22Rv1 (cell line): ENCODE results near the gene ETNK2.

ENCODE experiments used
- H3K27ac ChIP-seq: fragments of 450-650 bp; 2 replicates; pipeline ENCODE4 v1.5.1; 2017
- ZFX ChIP-seq: fragments of 450-650 bp; IDR thresholded peaks from 2 replicates; pipeline ENCODE4 v1.6.1; 2017; ENCODE audit warnings: antibody characterized with exemption, borderline replicate concordance
- TF ChIP-seq, protein P1 (sequence below): fragments of 450-650 bp; IDR thresholded peaks from 2 replicates; pipeline ENCODE4 v1.5.1; 2017; ENCODE audit warnings: mild to moderate bottlenecking

The ETNK2 gene

GRCh38 chr1:204188959-204189639 lies 37.3 kb upstream of the ETNK2 start:
- H3K27ac ChIP-seq, result no peak overlapping the region
- TF ChIP-seq ZFX, result no peak
- TF ChIP-seq, protein P1, sequence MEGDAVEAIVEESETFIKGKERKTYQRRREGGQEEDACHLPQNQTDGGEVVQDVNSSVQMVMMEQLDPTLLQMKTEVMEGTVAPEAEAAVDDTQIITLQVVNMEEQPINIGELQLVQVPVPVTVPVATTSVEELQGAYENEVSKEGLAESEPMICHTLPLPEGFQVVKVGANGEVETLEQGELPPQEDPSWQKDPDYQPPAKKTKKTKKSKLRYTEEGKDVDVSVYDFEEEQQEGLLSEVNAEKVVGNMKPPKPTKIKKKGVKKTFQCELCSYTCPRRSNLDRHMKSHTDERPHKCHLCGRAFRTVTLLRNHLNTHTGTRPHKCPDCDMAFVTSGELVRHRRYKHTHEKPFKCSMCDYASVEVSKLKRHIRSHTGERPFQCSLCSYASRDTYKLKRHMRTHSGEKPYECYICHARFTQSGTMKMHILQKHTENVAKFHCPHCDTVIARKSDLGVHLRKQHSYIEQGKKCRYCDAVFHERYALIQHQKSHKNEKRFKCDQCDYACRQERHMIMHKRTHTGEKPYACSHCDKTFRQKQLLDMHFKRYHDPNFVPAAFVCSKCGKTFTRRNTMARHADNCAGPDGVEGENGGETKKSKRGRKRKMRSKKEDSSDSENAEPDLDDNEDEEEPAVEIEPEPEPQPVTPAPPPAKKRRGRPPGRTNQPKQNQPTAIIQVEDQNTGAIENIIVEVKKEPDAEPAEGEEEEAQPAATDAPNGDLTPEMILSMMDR, result no peak

GRCh38 chr1:204186597-204186996 lies 34.8 kb upstream of the ETNK2 start:
- TF ChIP-seq, protein P1, result no peak
- TF ChIP-seq ZFX, result no peak
- no peak overlapping the region for H3K27ac ChIP-seq

DNA sequence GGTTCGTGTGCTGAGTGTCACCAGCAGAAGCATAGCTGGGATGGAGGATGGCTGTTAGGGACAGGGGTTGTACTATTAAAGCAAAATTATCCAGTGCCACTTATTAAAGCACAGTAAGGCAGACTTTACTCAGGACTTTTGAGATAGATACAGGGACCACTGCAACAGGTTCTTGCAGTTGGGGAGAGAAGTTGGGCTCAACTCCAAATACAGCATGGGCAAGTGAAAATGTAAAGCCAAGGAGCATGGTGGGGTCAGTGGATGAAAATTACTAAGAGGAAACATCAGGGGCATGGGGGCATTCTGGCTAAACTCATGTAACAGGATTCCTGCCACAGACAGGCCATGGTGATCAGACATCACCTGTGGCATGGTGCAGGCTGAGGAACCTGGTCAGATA lies 29.3 kb upstream of the ETNK2 start:
- TF ChIP-seq, protein P1, result no peak
- TF ChIP-seq ZFX, result no peak
- H3K27ac ChIP-seq, result no peak overlapping the region

- TF ChIP-seq, protein P1, result no peak
- TF ChIP-seq ZFX, result no peak
- H3K27ac ChIP-seq, result no peak overlapping the region
Observed at GRCh38 chr1:204180133-204180532, 28.3 kb upstream of the ETNK2 start.

GRCh38 chr1:204178487-204179281 lies 26.8 kb upstream of the ETNK2 start:
- TF ChIP-seq ZFX, result no peak
- TF ChIP-seq, protein P1, result no peak

DNA sequence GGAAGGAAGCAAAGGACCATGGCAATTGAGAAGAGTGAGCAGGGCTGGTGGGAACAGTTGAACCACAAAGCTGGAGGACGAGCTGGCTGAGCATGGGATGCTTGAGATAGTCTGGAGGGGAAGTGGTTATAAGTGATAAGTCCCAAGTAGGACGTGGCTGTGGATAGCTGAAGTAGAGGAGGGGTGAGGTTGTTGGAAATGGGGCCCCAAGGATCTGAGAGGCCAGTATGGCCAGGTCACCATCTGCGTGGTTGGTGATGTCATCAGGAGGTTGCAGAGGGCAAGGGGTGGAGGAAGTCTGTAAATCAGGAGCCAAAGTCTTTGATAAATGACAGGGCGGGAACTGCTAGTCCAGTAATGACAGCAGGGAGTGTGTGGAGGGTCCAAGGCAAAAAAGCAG lies 25.3 kb upstream of the ETNK2 start:
- TF ChIP-seq, protein P1, result no peak
- TF ChIP-seq ZFX, result no peak
- no peak overlapping the region for H3K27ac ChIP-seq

More at GRCh38 chr1:204178487-204179281, 26.8 kb upstream of the ETNK2 start:
- no peak overlapping the region for H3K27ac ChIP-seq

GRCh38 chr1:204176049-204176448 lies 24.2 kb upstream of the ETNK2 start:
- TF ChIP-seq ZFX, result no peak
- no peak overlapping the region for H3K27ac ChIP-seq
